HepG2 (cell line): Measurements from ENCODE around the gene PRDM8.

ENCODE experiments used
- CENPT ChIP-seq: sonication (generic); formaldehyde crosslinking; IDR thresholded peaks from 2 replicates; pipeline ENCODE4 v1.8.0; 2022; ENCODE audit warnings: low read depth, mild to moderate bottlenecking, moderate library complexity, missing genetic modification reagents
- EP300 ChIP-seq, 3 experiments: sonication (generic) in 1 of 3; formaldehyde crosslinking in 1 of 3; IDR thresholded peaks; 2 replicates each; pipeline versions ENCODE4 v1.5.1 to v1.6.1; 2011 to 2020; ENCODE audit warnings: low read depth in 2 of 3, low read length in 2 of 3, borderline replicate concordance in 1 of 3, improper control_type of control experiment in 1 of 3, mild to moderate bottlenecking in 1 of 3, missing genetic modification reagents in 1 of 3, moderate library complexity in 1 of 3
- GPN1 ChIP-seq: sonication (generic); formaldehyde crosslinking; IDR thresholded peaks from 2 replicates; pipeline ENCODE4 v1.5.1; 2020; ENCODE audit warnings: missing genetic modification reagents, borderline replicate concordance
- GTF2F1 ChIP-seq: fragments of 150-350 bp; IDR thresholded peaks from 2 replicates; pipeline ENCODE4 v1.6.1; 2014; ENCODE audit warnings: low read length
- KDM2A ChIP-seq: sonication (generic); formaldehyde crosslinking; IDR thresholded peaks from 2 replicates; pipeline ENCODE4 v1.4.0; 2020; ENCODE audit warnings: low read depth, missing genetic modification reagents, borderline replicate concordance
- MYNN ChIP-seq: sonication (generic); formaldehyde crosslinking; IDR thresholded peaks from 2 replicates; pipeline ENCODE4 v1.4.0; 2020; ENCODE audit warnings: mild to moderate bottlenecking, low read depth, missing genetic modification reagents
- PHF20 ChIP-seq: sonication (generic); formaldehyde crosslinking; IDR thresholded peaks from 2 replicates; pipeline ENCODE4 v1.5.0; 2020; ENCODE audit warnings: mild to moderate bottlenecking, missing genetic modification reagents
- SP4 ChIP-seq: sonication (generic); formaldehyde crosslinking; IDR thresholded peaks from 2 replicates; pipeline ENCODE4 v1.8.1; 2023; ENCODE audit warnings: mild to moderate bottlenecking, missing genetic modification reagents
- TF ChIP-seq, protein P1 (sequence below): sonication (generic); formaldehyde crosslinking; IDR thresholded peaks from 2 replicates; pipeline ENCODE4 v1.4.0; 2020; ENCODE audit warnings: mild to moderate bottlenecking, missing genetic modification reagents
- TF ChIP-seq, protein P2 (sequence below): sonication (generic); formaldehyde crosslinking; IDR thresholded peaks from 2 replicates; pipeline ENCODE4 v1.5.0; 2020; ENCODE audit warnings: mild to moderate bottlenecking, missing genetic modification reagents, moderate library complexity

- TF ChIP-seq EP300 (IDR thresholded peaks at IDR 0.05; ENCODE audit: low read depth in 2 of 2, low read length in 2 of 2) = no peak
- no peak for TF ChIP-seq EP300 (CRISPR knock-in tag; IDR thresholded peaks at IDR 0.05; ENCODE audit: borderline replicate concordance)
- TF ChIP-seq SP4 (CRISPR knock-in tag) = no peak
- no peak for TF ChIP-seq GPN1 (CRISPR knock-in tag)
- no peak for TF ChIP-seq MYNN
- TF ChIP-seq KDM2A (CRISPR knock-in tag) = no peak
- TF ChIP-seq GTF2F1 = no peak
- TF ChIP-seq, protein P1, sequence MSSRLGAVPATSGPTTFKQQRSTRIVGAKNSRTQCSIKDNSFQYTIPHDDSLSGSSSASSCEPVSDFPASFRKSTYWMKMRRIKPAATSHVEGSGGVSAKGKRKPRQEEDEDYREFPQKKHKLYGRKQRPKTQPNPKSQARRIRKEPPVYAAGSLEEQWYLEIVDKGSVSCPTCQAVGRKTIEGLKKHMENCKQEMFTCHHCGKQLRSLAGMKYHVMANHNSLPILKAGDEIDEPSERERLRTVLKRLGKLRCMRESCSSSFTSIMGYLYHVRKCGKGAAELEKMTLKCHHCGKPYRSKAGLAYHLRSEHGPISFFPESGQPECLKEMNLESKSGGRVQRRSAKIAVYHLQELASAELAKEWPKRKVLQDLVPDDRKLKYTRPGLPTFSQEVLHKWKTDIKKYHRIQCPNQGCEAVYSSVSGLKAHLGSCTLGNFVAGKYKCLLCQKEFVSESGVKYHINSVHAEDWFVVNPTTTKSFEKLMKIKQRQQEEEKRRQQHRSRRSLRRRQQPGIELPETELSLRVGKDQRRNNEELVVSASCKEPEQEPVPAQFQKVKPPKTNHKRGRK (CRISPR knock-in tag) = no peak
- TF ChIP-seq, protein P2, sequence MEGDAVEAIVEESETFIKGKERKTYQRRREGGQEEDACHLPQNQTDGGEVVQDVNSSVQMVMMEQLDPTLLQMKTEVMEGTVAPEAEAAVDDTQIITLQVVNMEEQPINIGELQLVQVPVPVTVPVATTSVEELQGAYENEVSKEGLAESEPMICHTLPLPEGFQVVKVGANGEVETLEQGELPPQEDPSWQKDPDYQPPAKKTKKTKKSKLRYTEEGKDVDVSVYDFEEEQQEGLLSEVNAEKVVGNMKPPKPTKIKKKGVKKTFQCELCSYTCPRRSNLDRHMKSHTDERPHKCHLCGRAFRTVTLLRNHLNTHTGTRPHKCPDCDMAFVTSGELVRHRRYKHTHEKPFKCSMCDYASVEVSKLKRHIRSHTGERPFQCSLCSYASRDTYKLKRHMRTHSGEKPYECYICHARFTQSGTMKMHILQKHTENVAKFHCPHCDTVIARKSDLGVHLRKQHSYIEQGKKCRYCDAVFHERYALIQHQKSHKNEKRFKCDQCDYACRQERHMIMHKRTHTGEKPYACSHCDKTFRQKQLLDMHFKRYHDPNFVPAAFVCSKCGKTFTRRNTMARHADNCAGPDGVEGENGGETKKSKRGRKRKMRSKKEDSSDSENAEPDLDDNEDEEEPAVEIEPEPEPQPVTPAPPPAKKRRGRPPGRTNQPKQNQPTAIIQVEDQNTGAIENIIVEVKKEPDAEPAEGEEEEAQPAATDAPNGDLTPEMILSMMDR (CRISPR knock-in tag) = no peak
- no peak for TF ChIP-seq CENPT (CRISPR knock-in tag)
- no peak for TF ChIP-seq PHF20 (CRISPR knock-in tag)
Measured at GRCh38 chr4:80151981-80152380, 45.3 kb upstream of the PRDM8 start.
